ENCODE measurements around the gene TUT4.

TUT4 gene

DNA sequence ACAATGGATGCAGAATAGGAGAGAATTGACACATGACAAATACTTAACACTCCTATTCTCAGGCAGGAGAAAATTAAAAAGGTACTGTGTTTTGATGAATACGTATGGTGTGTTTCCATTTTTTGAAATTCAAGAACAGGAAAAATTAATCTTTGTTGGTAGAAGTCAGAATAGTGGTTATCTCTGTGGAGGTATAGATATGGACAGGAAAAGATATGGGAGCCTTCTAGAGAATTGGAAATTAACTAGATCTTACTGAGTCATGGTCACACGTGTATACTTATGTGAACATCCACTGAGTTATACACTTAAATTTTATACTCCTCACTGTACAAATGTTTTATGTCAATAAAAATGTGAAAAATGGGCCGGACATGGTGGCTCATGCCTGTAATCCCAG is 9.9 kb upstream of the TUT4 start:
- peaks cover 2% of the 10 kb centered on the region; the same call in 1 of the 2 replicates for H3K4me1 ChIP-seq (ENCODE audit: low read length)
- no peak overlapping the region for H3K9ac ChIP-seq (ENCODE audit: low read length)
- H2AFZ ChIP-seq (ENCODE audit: low read depth, low read length): no peak overlapping the region
- no peaks in the 10 kb centered on the region for H3K36me3 ChIP-seq (replicated peaks; ENCODE audit: low read depth, low read length)
- H3K79me2 ChIP-seq (ENCODE audit: low read length): no peaks in the 10 kb centered on the region
- no peaks in the 10 kb centered on the region for H3K9me3 ChIP-seq (ENCODE audit: insufficient read depth, low read length)
- no peaks in the 10 kb centered on the region for H3K27me3 ChIP-seq (ENCODE audit: low read depth, low read length)
- H3K27ac ChIP-seq (ENCODE audit: low read length): no peak overlapping the region
- H3K4me2 ChIP-seq (ENCODE audit: low read length): no peak overlapping the region
- no peak overlapping the region for H3K4me3 ChIP-seq (ENCODE audit: low read length)
- TF ChIP-seq, protein P1, sequence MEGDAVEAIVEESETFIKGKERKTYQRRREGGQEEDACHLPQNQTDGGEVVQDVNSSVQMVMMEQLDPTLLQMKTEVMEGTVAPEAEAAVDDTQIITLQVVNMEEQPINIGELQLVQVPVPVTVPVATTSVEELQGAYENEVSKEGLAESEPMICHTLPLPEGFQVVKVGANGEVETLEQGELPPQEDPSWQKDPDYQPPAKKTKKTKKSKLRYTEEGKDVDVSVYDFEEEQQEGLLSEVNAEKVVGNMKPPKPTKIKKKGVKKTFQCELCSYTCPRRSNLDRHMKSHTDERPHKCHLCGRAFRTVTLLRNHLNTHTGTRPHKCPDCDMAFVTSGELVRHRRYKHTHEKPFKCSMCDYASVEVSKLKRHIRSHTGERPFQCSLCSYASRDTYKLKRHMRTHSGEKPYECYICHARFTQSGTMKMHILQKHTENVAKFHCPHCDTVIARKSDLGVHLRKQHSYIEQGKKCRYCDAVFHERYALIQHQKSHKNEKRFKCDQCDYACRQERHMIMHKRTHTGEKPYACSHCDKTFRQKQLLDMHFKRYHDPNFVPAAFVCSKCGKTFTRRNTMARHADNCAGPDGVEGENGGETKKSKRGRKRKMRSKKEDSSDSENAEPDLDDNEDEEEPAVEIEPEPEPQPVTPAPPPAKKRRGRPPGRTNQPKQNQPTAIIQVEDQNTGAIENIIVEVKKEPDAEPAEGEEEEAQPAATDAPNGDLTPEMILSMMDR (IDR thresholded peaks at IDR 0.05; ENCODE audit: low read depth, low read length): no peak
- TF ChIP-seq EZH2phosphoT487 (IDR thresholded peaks at IDR 0.05; ENCODE audit: low read depth): no peak
- H4K20me1 ChIP-seq (ENCODE audit: insufficient read depth, low read length): no peaks in the 10 kb centered on the region

DNA sequence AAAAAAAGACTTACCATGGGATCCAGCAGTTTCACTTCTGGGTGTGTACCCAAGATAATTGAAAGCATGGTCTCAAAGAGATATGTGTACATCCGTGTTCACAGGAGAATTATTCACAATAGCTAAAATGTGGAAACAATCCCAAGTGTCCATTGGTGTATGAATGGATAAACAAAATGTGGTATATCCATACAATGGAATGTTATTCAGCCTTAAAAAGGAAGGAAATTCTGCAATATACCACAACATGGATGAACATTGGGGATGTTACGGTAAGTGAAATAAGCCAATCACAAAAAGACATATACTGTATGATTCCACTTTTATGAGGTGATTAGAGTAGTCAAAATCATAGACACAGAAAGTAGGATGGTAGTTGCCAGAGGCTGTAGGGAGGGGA is 7.0 kb upstream of the TUT4 start:
- no peak overlapping the region for H3K4me2 ChIP-seq (ENCODE audit: low read length)
- no peaks in the 10 kb centered on the region for H3K4me1 ChIP-seq (ENCODE audit: low read length)
- H2AFZ ChIP-seq (ENCODE audit: low read depth, low read length): no peak overlapping the region
- no peaks in the 10 kb centered on the region for H3K36me3 ChIP-seq (replicated peaks; ENCODE audit: low read depth, low read length)
- no peaks in the 10 kb centered on the region for H4K20me1 ChIP-seq (ENCODE audit: insufficient read depth, low read length)
- no peak for TF ChIP-seq EZH2phosphoT487 (IDR thresholded peaks at IDR 0.05; ENCODE audit: low read depth)
- TF ChIP-seq, protein P1 (IDR thresholded peaks at IDR 0.05; ENCODE audit: low read depth, low read length): no peak
- H3K9me3 ChIP-seq (ENCODE audit: insufficient read depth, low read length): no peaks in the 10 kb centered on the region
- no peaks in the 10 kb centered on the region for H3K79me2 ChIP-seq (ENCODE audit: low read length)
- H3K4me3 ChIP-seq (ENCODE audit: low read length): no peak overlapping the region
- no peak overlapping the region for H3K27ac ChIP-seq (ENCODE audit: low read length)
- no peak overlapping the region for H3K9ac ChIP-seq (ENCODE audit: low read length)
- H3K27me3 ChIP-seq (ENCODE audit: low read depth, low read length): no peaks in the 10 kb centered on the region

DNA sequence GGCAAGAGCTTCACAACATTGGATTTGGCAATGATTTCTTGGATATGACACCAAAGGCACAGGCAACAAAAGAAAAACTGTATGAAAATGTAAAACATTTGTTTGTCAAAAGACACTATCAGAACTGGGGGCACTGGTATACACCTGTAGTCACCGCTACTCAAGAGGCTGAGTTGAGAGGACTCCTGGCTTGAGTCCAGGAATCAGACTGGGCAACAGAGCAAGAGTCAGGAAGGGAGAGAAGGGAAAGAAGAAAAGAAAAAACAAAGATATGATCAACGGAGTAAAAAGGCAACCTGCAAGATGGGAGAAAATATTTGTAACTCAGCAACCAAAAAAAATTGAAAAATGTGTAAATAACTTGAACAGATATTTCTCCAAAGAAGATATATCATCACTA is 6.0 kb upstream of the TUT4 start:
- Histone ChIP-seq H4K20me1 (ENCODE audit: insufficient read depth, low read length) (no peaks in the 10 kb centered on the region), H3K4me3 (ENCODE audit: low read length) (no peak overlapping the region)
- TF ChIP-seq EZH2phosphoT487 (IDR thresholded peaks at IDR 0.05; ENCODE audit: low read depth): no peak
- TF ChIP-seq, protein P1 (IDR thresholded peaks at IDR 0.05; ENCODE audit: low read depth, low read length): no peak

DNA sequence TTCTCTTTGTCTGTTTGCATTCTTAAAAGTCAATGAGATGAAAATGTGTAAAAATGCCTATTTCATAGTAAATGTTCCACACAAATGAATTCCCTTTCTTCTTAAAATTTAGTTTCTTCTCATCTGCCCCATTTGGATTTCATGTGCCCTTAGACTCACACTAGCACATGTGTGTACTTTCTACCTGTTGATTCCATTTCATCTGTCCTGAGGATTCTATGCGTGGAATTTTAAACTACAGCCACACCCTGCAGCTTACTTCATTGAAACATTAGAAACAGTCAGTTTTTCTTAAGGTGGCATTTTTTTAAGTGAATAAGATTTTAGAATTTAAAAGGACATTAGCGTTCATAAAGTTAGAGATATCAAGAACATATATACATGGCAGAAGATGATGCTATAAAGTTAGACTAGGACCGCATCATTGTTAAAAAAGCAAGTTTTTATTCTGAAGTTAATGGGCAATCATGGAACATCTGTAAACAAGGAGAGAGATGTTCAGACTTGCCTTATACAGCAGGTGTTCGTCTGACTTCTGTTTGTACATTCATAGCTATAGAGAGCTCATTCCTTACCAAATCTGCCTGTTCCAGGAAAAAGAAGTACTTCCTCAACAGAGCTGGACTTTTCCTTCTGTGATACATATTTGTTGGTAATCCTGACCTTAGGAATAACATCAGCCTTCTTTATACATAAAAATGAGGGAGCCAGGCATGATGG is 3.9 kb upstream of the TUT4 start:
- Histone ChIP-seq H3K27ac (ENCODE audit: low read length) (no peak overlapping the region), H2AFZ (ENCODE audit: low read depth, low read length) (no peak overlapping the region), H3K4me2 (ENCODE audit: low read length) (no peak overlapping the region), H3K9ac (ENCODE audit: low read length) (no peak overlapping the region), H3K27me3 (ENCODE audit: low read depth, low read length) (no peaks in the 10 kb centered on the region), H3K9me3 (ENCODE audit: insufficient read depth, low read length) (no peaks in the 10 kb centered on the region), H3K4me3 (ENCODE audit: low read length) (no peak overlapping the region), H3K36me3 (replicated peaks; ENCODE audit: low read depth, low read length) (no peaks in the 10 kb centered on the region), H3K4me1 (ENCODE audit: low read length) (peaks cover 5% of the 10 kb centered on the region), H3K79me2 (ENCODE audit: low read length) (peaks cover 17% of the 10 kb centered on the region), H4K20me1 (ENCODE audit: insufficient read depth, low read length) (peaks cover 4% of the 10 kb centered on the region; the same call in 1 of the 2 replicates)
- TF ChIP-seq, protein P1 (IDR thresholded peaks at IDR 0.05; ENCODE audit: low read depth, low read length): no peak
- no peak for TF ChIP-seq EZH2phosphoT487 (IDR thresholded peaks at IDR 0.05; ENCODE audit: low read depth)

More for the DNA sequence above, 6.0 kb upstream of the TUT4 start:
- Histone ChIP-seq H3K27me3 (ENCODE audit: low read depth, low read length) (no peaks in the 10 kb centered on the region), H3K4me2 (ENCODE audit: low read length) (no peak overlapping the region), H3K9me3 (ENCODE audit: insufficient read depth, low read length) (no peaks in the 10 kb centered on the region), H3K79me2 (ENCODE audit: low read length) (peaks cover 2% of the 10 kb centered on the region; the same call in 1 of the 2 replicates), H3K4me1 (ENCODE audit: low read length) (peaks cover 4% of the 10 kb centered on the region), H2AFZ (ENCODE audit: low read depth, low read length) (no peak overlapping the region), H3K27ac (ENCODE audit: low read length) (no peak overlapping the region), H3K36me3 (replicated peaks; ENCODE audit: low read depth, low read length) (no peaks in the 10 kb centered on the region), H3K9ac (ENCODE audit: low read length) (no peak overlapping the region)

Data from OCI-LY3 (cell line).